ENCODE data around the gene LANCL3. TPM values are rescaled to one million over a fixed set of nuclear protein-coding genes. Genes with fewer than 3 reads are reported as not detected.

The LANCL3 gene
- total RNA-seq, 1 experiment from 2014 or later, result 0.26 TPM

- DNase-seq (peak; percentile 82), ATAC-seq (peak; percentile 77)
- no peak overlapping the region for H3K4me2 ChIP-seq (ENCODE audit: low read length)
- TF ChIP-seq CTCF (conservative IDR thresholded peaks at IDR 0.05; ENCODE audit: low read depth, low read length) (no peak), EZH2phosphoT487 (IDR thresholded peaks at IDR 0.05; ENCODE audit: borderline replicate concordance, low read length) (no peak), EZH2 (IDR thresholded peaks at IDR 0.05; ENCODE audit: low read length, unreplicated experiment) (no peak)
- no peaks in the 10 kb centered on the region for H4K20me1 ChIP-seq (ENCODE audit: low read length)
- no peaks in the 10 kb centered on the region for H3K9me3 ChIP-seq (ENCODE audit: low read length)
- H3K9me2 ChIP-seq (replicated peaks; ENCODE audit: low read length), result no peaks in the 10 kb centered on the region
- no peak overlapping the region for H3K27ac ChIP-seq (ENCODE audit: low read length)
- ChIA-PET CTCF (no interaction called here), POLR2A (ENCODE audit: unreplicated experiment) (no interaction called here)
- no TSS peak for BruUV-seq (replicated peaks)
- no peak overlapping the region for H3K9ac ChIP-seq (ENCODE audit: low read length)
- no peaks in the 10 kb centered on the region for H3K79me2 ChIP-seq (ENCODE audit: low read length)
- intact Hi-C loops (cut with micrococcal nuclease), result loop anchor here (10.0 kb wide), 1 partner anchor 65 kb away; no protein-coding TSS in a partner anchor
- H3F3A ChIP-seq (ENCODE audit: low read length, unreplicated experiment), result no peaks in the 10 kb centered on the region
- no peaks in the 10 kb centered on the region for H3K27me3 ChIP-seq (ENCODE audit: low read length)
- H3K4me3 ChIP-seq (ENCODE audit: low read length), result no peak overlapping the region
- H3K36me3 ChIP-seq (ENCODE audit: low read depth, low read length), result no peaks in the 10 kb centered on the region
- H2AFZ ChIP-seq (ENCODE audit: low read length), result no peak overlapping the region
- peaks cover 13% of the 10 kb centered on the region; the same call in 1 of the 2 replicates for H3K4me1 ChIP-seq (ENCODE audit: insufficient read depth, low read length)
Observed at GRCh38 chrX:37599729-37600128, 28.3 kb downstream of the LANCL3 start.

- H3K9me2 ChIP-seq (replicated peaks; ENCODE audit: low read length), result no peaks in the 10 kb centered on the region
- H3K4me3 ChIP-seq (ENCODE audit: low read length), result no peak overlapping the region
- no peaks in the 10 kb centered on the region for H4K20me1 ChIP-seq (ENCODE audit: low read length)
- no peak overlapping the region for H3K4me2 ChIP-seq (ENCODE audit: low read length)
- intact Hi-C loops (cut with micrococcal nuclease), result loop anchor here (10.0 kb wide), 1 partner anchor 61 kb away; no protein-coding TSS in a partner anchor
- peaks cover 26% of the 10 kb centered on the region for H3K4me1 ChIP-seq (ENCODE audit: insufficient read depth, low read length)
- TF ChIP-seq CTCF (conservative IDR thresholded peaks at IDR 0.05; ENCODE audit: low read depth, low read length) (no peak), EZH2phosphoT487 (IDR thresholded peaks at IDR 0.05; ENCODE audit: borderline replicate concordance, low read length) (no peak), EZH2 (IDR thresholded peaks at IDR 0.05; ENCODE audit: low read length, unreplicated experiment) (no peak)
- ATAC-seq (no peak), DNase-seq (no peak)
- no TSS peak for BruUV-seq (replicated peaks)
- H3K27ac ChIP-seq (ENCODE audit: low read length), result no peak overlapping the region
- no peak overlapping the region for H3K9ac ChIP-seq (ENCODE audit: low read length)
- CTCF ChIA-PET, result no interaction called here
- H3K27me3 ChIP-seq (ENCODE audit: low read length), result no peaks in the 10 kb centered on the region
- H3K9me3 ChIP-seq (ENCODE audit: low read length), result no peaks in the 10 kb centered on the region
- H3K79me2 ChIP-seq (ENCODE audit: low read length), result no peaks in the 10 kb centered on the region
- H3F3A ChIP-seq (ENCODE audit: low read length, unreplicated experiment), result no peaks in the 10 kb centered on the region
- H3K36me3 ChIP-seq (ENCODE audit: low read depth, low read length), result no peaks in the 10 kb centered on the region
- POLR2A ChIA-PET (ENCODE audit: unreplicated experiment), result no interaction called here
- no peak overlapping the region for H2AFZ ChIP-seq (ENCODE audit: low read length)
Observed at GRCh38 chrX:37603938-37604409, 32.5 kb downstream of the LANCL3 start.

GRCh38 chrX:37607243-37607642 lies 35.8 kb downstream of the LANCL3 start:
- BruUV-seq (replicated peaks), result no TSS peak
- DNase-seq, result peak; percentile 41
- Histone ChIP-seq H3F3A (ENCODE audit: low read length, unreplicated experiment) (no peaks in the 10 kb centered on the region), H3K4me2 (ENCODE audit: low read length) (no peak overlapping the region), H3K4me1 (ENCODE audit: insufficient read depth, low read length) (peaks cover 17% of the 10 kb centered on the region), H3K9me3 (ENCODE audit: low read length) (no peaks in the 10 kb centered on the region), H3K4me3 (ENCODE audit: low read length) (no peak overlapping the region), H3K27me3 (ENCODE audit: low read length) (no peaks in the 10 kb centered on the region), H3K9me2 (replicated peaks; ENCODE audit: low read length) (no peaks in the 10 kb centered on the region), H2AFZ (ENCODE audit: low read length) (no peak overlapping the region), H3K36me3 (ENCODE audit: low read depth, low read length) (no peaks in the 10 kb centered on the region), H3K79me2 (ENCODE audit: low read length) (no peaks in the 10 kb centered on the region), H3K27ac (ENCODE audit: low read length) (peak overlapping the region; percentile 66), H3K9ac (ENCODE audit: low read length) (no peak overlapping the region), H4K20me1 (ENCODE audit: low read length) (no peaks in the 10 kb centered on the region)
- POLR2A ChIA-PET (ENCODE audit: unreplicated experiment), result no interaction called here
- intact Hi-C loops (cut with micrococcal nuclease), result loop anchor here (10.0 kb wide), 1 partner anchor 58 kb away; no protein-coding TSS in a partner anchor
- TF ChIP-seq CTCF (conservative IDR thresholded peaks at IDR 0.05; ENCODE audit: low read depth, low read length) (no peak), EZH2phosphoT487 (IDR thresholded peaks at IDR 0.05; ENCODE audit: borderline replicate concordance, low read length) (no peak), EZH2 (IDR thresholded peaks at IDR 0.05; ENCODE audit: low read length, unreplicated experiment) (no peak)
- peak; percentile 55 for ATAC-seq
- CTCF ChIA-PET, result no interaction called here

Measured in PC-3 (cell line).